MM.1S (cell line): ENCODE results near the gene DYNC1H1.

ENCODE experiments used
- CTCF ChIP-seq: fragments of 300-600 bp; sonication (generic); IDR thresholded peaks from 2 replicates; pipeline ENCODE4 v1.5.1; 2016; ENCODE audit warnings: antibody characterized with exemption, low read length, mixed read lengths
- EZH2 ChIP-seq: fragments of 300-600 bp; sonication (generic); optimal IDR thresholded peaks from 2 replicates; pipeline ENCODE3; 2017; ENCODE audit warnings: low read depth, mild to moderate bottlenecking, antibody characterized with exemption, low read length, mixed read lengths
- EZH2phosphoT487 ChIP-seq: fragments of 300-600 bp; sonication (generic); IDR thresholded peaks from 2 replicates; pipeline ENCODE4 v1.6.1; 2018; ENCODE audit warnings: antibody characterized with exemption, low read length

GRCh38 chr14:102055181-102055901, 91.0 kb downstream of the DYNC1H1 start:
- no peak for TF ChIP-seq CTCF
- TF ChIP-seq EZH2 = no peak
- TF ChIP-seq EZH2phosphoT487 = no peak
